NOMO-1 treated with dmso at 0.1 percent for 144 hours (cell line): Measurements from ENCODE around the gene RCAN1.

Experiments
- DNase-seq: peaks from one replicate; lab custom pipeline; 2025; ENCODE audit not compliant: unreplicated experiment; lab: John Stamatoyannopoulos, UW

RCAN1 gene

GRCh38 chr21:34545079-34545884 is 69.6 kb downstream of the RCAN1 start:
- peak; percentile 83 for DNase-seq

- DNase-seq, result no peak
These were observed 70.8 kb downstream of the RCAN1 start for GRCh38 chr21:34544032-34544496.

- no peak for DNase-seq
These were observed 71.9 kb downstream of the RCAN1 start for GRCh38 chr21:34543017-34543416.

GRCh38 chr21:34540206-34540605 is 74.7 kb downstream of the RCAN1 start:
- DNase-seq, result no peak

GRCh38 chr21:34537838-34538237 is 77.1 kb downstream of the RCAN1 start:
- no peak for DNase-seq

DNA sequence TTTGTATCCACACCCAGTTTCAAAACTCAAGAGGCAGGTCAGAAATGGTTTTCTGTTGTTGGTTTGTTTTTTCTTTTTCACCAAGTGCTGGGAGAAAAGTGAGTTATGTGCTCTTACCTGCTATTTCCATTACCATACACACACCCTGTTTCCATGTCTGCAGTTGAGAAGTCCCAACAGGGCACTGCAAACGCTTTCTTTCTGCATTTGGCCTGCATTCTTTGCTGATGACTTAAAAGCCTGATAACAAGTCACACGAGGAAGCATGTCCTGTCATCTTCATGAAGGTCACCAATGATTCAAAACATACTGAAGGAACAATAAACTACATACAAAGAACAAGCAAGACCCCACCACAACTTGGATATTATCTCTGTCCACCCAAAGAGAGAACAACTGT is 78.1 kb downstream of the RCAN1 start:
- DNase-seq, result no peak

DNA sequence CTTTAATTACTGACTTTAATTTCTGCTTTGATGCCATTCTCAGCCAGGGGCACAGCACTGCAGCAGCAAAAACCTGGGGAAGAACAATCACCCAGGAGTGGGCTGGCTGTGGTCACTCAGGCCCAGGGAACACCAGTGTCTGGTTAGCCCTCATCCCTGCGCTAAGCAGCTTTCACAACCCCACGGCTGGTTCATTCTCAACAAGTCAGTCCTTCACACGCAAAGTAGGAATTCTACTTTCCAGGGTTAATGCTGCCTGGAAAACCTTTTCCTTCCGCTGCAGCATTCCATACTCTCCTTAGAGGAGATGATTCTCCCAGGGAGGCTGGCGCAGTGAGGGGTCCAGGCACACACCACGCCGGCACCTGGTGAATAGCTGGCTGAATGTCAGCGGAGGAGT is 78.6 kb downstream of the RCAN1 start:
- no peak for DNase-seq

GRCh38 chr21:34535886-34536285 is 79.0 kb downstream of the RCAN1 start:
- no peak for DNase-seq

GRCh38 chr21:34534522-34534921 is 80.4 kb downstream of the RCAN1 start:
- no peak for DNase-seq

DNA sequence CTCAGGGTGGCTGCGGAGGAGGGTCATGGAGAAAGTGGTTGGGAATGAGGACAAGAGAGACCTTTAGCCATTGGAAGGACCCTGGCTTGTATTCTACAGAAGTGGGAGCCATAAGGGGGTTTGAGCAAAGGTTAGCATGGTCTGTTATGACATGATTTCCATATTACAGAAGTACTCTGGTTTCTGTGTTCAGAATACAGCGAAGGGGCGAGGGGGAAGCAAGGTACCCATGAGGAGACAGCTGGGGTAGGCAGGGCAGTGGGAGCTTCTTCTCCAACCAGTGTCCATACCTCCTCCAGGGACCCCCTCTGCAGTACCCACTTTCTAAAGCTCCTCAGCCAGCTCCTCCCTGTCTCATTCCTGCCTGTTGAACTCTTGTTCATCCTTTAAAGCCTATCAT is 81.0 kb downstream of the RCAN1 start:
- DNase-seq, result no peak

DNA sequence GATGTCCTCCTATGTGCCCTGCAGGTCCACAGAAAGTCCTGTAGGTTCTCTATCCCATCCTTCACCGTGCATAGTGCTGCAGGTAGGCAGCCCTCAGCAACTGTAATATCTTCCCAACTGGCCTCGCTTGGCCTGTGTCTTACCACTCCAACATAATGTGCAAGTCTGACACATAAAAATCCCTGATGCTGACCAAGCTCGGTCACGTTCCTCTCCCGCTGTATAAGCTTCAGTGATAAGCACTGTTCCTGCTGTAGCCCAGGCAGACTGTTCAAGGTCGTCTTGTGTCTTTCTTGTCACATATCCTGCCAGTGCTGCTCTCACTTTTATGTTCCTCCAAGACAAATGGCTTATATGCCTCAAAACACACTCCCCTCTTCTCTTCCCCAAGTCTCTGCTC is 83.5 kb downstream of the RCAN1 start:
- no peak for DNase-seq

DNA sequence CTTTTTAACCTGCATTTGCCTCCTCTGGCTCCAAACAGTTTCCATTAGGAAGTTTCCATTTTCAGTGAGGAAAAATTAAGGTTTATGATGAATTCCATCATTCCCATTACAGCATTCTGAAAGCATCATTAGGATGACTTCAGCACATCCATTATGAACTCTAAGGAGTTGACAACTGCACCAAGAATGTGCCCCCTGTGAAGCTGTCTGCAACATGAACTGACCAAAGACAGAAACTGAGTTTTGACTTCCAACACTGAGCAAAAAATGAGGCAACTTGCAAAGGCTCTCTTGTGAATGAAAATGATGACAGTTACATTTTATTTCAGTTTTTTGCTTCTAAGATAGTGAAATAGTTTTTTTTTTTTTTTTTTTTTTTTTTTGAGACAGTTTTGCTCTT is 84.7 kb downstream of the RCAN1 start:
- no peak for DNase-seq

DNA sequence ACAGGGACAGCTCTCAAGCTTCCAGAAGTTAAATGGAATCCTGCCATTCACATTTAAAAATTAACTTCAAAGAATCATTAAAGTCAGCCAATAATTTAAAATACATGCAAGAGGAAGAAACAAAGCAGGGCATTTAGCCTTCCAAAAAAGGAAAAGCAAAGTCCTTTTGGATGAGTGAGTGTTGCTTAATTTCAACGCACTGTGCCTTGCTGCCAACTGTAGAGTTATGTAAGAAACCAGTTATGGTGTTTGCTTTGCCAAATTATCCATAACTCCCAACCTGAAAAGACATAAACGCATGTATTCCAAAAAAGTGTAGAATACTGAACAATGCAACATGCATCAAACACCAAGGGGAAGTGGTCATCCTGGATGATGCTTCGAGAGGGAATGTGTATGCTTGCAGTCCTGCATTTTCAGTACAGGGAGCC is 86.8 kb downstream of the RCAN1 start:
- DNase-seq, result no peak

DNA sequence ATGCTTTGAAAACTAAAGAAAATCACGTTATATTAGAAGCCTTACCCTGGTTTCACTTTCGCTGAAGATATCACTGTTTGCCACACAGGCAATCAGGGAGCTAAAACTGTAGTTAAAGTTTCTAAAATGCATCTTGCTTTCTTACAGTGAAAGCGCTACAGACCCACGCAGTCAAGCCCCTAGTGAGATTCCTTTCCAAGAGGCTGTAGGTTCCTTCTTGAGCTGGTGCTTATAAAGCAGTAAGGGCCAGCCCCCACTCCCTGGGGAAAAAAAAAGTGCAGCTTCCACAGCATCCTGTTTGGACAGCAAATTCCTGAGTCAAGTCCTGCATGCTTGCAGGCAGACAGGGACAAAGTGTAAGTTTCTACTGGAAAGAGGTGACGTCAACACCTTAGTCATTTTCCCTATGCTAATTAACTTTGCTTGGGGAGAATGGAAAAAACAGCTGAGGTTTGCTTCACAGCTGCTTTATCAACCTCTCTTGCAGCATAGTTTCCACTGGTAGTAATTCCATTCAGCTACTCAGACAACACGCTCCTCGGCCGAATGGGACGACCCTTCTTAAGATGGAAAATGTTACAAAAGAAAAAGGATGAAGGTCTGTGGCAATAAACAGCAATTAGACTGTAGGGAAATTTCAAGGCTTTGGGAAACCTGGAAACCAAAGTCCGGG is 88.2 kb downstream of the RCAN1 start:
- no peak for DNase-seq

- no peak for DNase-seq
These were observed 88.7 kb downstream of the RCAN1 start for GRCh38 chr21:34526241-34526617.

DNA sequence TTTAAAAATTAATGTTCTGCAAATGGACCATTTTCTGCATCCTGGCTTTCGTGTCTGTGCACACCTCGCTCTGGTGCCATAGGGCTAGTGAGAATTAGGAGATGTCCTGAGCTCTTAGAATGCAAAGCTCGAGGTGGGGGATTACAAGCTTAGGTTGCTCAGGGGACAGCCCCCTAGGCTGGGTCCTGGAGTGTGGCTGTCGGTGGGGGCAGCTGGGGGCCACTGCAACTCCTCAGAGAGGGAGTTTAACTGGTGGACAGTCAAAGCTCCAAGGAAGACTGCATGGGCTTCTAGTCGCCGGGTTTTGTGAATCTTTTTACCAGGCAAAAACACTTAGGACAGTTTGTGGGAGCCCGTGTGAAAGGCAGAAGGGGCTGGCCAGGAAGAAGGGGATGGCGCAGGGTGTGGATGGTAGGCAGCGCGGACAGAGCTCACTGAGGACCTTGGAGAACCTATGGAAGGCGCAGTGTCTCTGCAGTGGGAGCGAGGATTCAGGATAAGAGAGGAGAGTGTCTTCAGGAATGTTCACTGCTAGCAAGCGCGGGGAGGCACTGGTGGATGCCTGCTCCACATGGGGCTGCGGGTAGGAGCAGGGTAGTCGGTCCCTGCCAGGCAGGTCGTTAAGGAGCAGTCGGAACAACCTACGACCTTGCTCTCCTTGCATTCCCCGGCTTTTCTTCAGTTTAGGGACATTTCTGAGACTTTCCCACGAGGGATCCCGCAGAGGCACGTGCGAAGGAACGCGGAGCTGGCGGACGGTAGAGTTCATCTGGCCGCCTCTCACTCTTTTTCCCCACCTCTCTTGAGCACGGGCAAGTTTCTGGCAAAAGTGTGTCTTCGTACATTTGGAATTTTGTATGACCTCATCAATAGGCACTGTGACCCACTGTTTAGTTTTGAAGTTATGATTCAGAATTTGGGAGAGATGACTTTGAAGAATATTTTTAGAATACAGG is 90.0 kb downstream of the RCAN1 start:
- no peak for DNase-seq

- DNase-seq, result no peak
These were observed 91.8 kb downstream of the RCAN1 start for GRCh38 chr21:34523019-34523555.

GRCh38 chr21:34522284-34522683 is 92.6 kb downstream of the RCAN1 start:
- DNase-seq, result no peak

DNA sequence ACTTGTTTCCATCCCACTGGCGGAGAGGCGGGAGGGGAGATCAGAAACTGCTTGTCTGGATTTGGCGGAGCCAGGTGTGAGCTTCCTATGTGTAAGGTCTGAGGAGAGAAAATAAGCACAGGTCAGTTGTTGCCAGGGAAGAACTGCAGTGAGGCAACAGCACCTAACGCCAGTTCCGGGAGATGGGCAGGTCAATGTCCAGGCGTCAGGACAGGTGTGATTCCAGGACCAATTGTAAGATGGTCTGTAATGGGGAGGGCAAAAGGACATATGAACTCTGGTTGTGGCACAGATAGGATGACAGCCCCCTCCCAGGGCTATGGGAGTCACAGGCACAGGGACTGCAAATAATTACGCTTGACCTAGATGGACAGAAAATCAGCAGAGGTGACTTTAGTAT is 93.4 kb downstream of the RCAN1 start:
- DNase-seq, result no peak

DNA sequence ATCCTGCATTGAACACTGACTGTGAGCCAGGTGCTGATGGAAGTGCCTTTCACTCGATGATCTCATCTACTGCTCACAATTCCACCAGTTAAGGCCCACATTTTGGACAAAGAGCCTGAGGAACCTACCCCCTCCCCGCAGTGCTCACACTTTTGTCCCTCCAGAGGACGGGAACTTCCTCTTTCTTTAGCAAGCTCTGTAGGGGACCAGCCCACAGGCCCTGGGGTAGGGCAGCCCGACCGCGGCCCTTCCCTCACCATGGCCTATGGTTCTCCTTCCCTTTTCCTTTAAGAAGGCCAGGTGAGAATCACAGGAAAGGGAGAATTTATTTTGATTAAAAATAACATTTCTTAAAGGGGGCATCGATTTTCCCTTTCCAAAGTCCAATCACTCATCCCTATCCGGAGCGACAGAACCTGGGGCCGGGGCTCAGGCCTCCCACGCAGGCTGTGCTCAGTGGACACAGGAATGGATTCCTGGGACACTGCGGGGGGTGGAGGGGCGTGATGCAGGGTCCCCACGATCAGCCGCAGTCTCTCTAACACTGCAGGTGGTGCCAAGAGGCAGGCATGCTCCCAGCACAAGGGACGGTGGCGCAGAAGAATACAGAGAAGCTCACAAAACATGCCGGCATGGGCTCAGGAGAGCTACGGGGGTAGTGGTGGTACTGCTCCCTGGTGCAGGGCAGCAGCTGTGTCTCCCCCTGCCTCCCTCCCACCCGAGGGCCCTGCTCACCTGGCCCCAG is 94.0 kb downstream of the RCAN1 start:
- peak; percentile 44 for DNase-seq
